Keratinocyte (primary cell): ENCODE results near the gene RCAN2. TPM values are rescaled to one million over a fixed set of nuclear protein-coding genes. Genes with fewer than 3 reads are reported as not detected.

Experiments used
- DNase-seq: peaks from one replicate; pipeline ENCODE4 v3.0.0-alpha.2; 2011; ENCODE audit warnings: low read depth, missing footprints, low spot score
- FAIRE-seq: peaks from 2 replicates; lab custom pipeline; 2011; peaks lifted over from hg19 to GRCh38; lab: Jason Lieb, UNC
- H2AFZ ChIP-seq: 2 replicates; pipeline ENCODE4 v1.6.0; 2012; ENCODE audit warnings: low read length, control low read depth, inconsistent platforms; ENCODE audit not compliant: control insufficient read depth
- H3K27ac ChIP-seq: 2 replicates; pipeline ENCODE4 v1.5.1; 2011; ENCODE audit warnings: low read length; ENCODE audit not compliant: control insufficient read depth, insufficient read depth
- H3K27me3 ChIP-seq: 3 replicates; pipeline ENCODE4 v1.6.0; 2011; ENCODE audit warnings: low read length; ENCODE audit not compliant: control insufficient read depth, insufficient read depth; ENCODE audit errors: extremely low read depth
- H3K36me3 ChIP-seq, 2 experiments: 2 replicates in 1 of 2; 3 replicates in 1 of 2; pipeline ENCODE4 v1.5.1; 2011; ENCODE audit warnings: low read length in 2 of 2, mild to moderate bottlenecking in 1 of 2; ENCODE audit not compliant: control insufficient read depth in 2 of 2, insufficient read depth in 2 of 2; ENCODE audit errors: extremely low read depth in 1 of 2
- H3K4me1 ChIP-seq: 3 replicates; pipeline ENCODE4 v1.5.1; 2011; ENCODE audit warnings: low read length; ENCODE audit not compliant: control insufficient read depth, insufficient read depth; ENCODE audit errors: extremely low read depth
- H3K4me2 ChIP-seq: 3 replicates; pipeline ENCODE4 v1.6.0; 2011; ENCODE audit warnings: low read depth, low read length; ENCODE audit not compliant: control insufficient read depth, insufficient read depth; ENCODE audit errors: extremely low read depth
- H3K4me3 ChIP-seq, 3 experiments: fragments of 200-600 bp in 1 of 3; sonication (generic) in 1 of 3; 2 replicates in 2 of 3; 3 replicates in 1 of 3; pipeline ENCODE4 v1.5.1; 2011 to 2016; ENCODE audit warnings: low read length in 3 of 3, mild to moderate bottlenecking in 3 of 3, control low read depth in 2 of 3, inconsistent platforms in 1 of 3, low read depth in 1 of 3, mixed read lengths in 1 of 3, mixed run types in 1 of 3, moderate library complexity in 1 of 3; ENCODE audit not compliant: control insufficient read depth in 2 of 3, insufficient read depth in 2 of 3; ENCODE audit errors: extremely low read depth in 1 of 3
- H3K79me2 ChIP-seq: 2 replicates; pipeline ENCODE4 v1.6.0; 2012; ENCODE audit warnings: low read length; ENCODE audit not compliant: control insufficient read depth, insufficient read depth
- H3K9ac ChIP-seq: 3 replicates; pipeline ENCODE4 v1.6.0; 2011; ENCODE audit warnings: low read length; ENCODE audit not compliant: control insufficient read depth, insufficient read depth; ENCODE audit errors: extremely low read depth
- H3K9me1 ChIP-seq: 3 replicates; pipeline ENCODE4 v1.6.0; 2011; ENCODE audit warnings: low read length; ENCODE audit not compliant: control insufficient read depth, insufficient read depth; ENCODE audit errors: extremely low read depth
- H3K9me3 ChIP-seq: 2 replicates; pipeline ENCODE4 v1.5.1; 2012; ENCODE audit warnings: low read depth, low read length; ENCODE audit not compliant: control insufficient read depth
- H4K20me1 ChIP-seq: 3 replicates; pipeline ENCODE4 v1.6.0; 2011; ENCODE audit warnings: low read length; ENCODE audit not compliant: control insufficient read depth, insufficient read depth; ENCODE audit errors: extremely low read depth
- EZH2 ChIP-seq: IDR thresholded peaks from one replicate; pipeline ENCODE4 v1.6.1; 2012; ENCODE audit warnings: inconsistent platforms, mild to moderate bottlenecking, low read length, moderate library complexity
- dilution Hi-C: fragments of 300-500 bp; cut with MboI; formaldehyde crosslinking; loops from one replicate; pipeline ENCODE4 v1.7.0; 2020; ENCODE audit warnings: low sequenced_read_pairs; ENCODE audit not compliant: extremely low pct_ligation_motif_present
- polyA plus RNA-seq, 5 experiments: library from polyadenylated mRNA; depleted of rRNA in 3 of 5; stranded (reverse) in 3 of 5; stranded (forward) in 1 of 5; unstranded in 1 of 5; fragments of >200 nt; gene quantifications; 1 replicate in 1 of 5; 2 replicates in 3 of 5; 3 replicates in 1 of 5; pipeline versions ENCODE4 v1.2.1 to v1.2.3, GENCODE V29; 2011 to 2012; ENCODE audit warnings: missing spikeins in 2 of 5, low read depth in 1 of 5, low replicate concordance in 1 of 5
- TF ChIP-seq, protein P1 (sequence below), 3 experiments: IDR thresholded peaks in 1 of 3; conservative IDR thresholded peaks in 1 of 3; optimal IDR thresholded peaks in 1 of 3; 2 replicates in 2 of 3; 3 replicates in 1 of 3; pipeline versions ENCODE3 to v1.5.1; 2011; ENCODE audit warnings: low read length in 3 of 3, mild to moderate bottlenecking in 3 of 3, moderate library complexity in 2 of 3, control low read depth in 1 of 3, inconsistent platforms in 1 of 3; ENCODE audit not compliant: insufficient read depth in 2 of 3; ENCODE audit errors: extremely low read depth in 1 of 3

The RCAN2 gene
- polyA plus RNA-seq, 1 donor (not counting 4 experiments of a cell fraction or from before 2014, with no cell fraction given) = not detected

DNA sequence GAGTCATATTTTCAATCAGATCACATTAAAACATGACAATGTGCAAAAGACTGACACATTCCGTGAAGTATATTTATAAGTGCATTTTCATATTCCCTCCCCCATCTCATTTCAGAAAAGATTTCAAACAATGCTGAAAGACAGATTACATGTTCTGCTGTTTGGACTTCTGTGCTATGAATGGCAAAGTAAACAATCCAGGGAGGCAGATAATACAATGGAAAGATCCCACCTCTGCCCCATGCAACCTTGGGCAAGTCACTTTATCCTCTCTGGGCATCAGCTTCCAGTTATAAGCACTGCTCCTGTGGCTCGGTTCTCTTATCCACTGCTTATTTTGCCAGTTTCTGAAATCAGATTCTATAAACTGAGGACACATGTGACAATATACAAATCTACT lies 110.2 kb downstream of the RCAN2 start:
- no peak overlapping the region for H2AFZ ChIP-seq
- no peaks in the 10 kb centered on the region for H3K9me1 ChIP-seq
- no peak for FAIRE-seq
- TF ChIP-seq EZH2 = no peak
- TF ChIP-seq, protein P1, sequence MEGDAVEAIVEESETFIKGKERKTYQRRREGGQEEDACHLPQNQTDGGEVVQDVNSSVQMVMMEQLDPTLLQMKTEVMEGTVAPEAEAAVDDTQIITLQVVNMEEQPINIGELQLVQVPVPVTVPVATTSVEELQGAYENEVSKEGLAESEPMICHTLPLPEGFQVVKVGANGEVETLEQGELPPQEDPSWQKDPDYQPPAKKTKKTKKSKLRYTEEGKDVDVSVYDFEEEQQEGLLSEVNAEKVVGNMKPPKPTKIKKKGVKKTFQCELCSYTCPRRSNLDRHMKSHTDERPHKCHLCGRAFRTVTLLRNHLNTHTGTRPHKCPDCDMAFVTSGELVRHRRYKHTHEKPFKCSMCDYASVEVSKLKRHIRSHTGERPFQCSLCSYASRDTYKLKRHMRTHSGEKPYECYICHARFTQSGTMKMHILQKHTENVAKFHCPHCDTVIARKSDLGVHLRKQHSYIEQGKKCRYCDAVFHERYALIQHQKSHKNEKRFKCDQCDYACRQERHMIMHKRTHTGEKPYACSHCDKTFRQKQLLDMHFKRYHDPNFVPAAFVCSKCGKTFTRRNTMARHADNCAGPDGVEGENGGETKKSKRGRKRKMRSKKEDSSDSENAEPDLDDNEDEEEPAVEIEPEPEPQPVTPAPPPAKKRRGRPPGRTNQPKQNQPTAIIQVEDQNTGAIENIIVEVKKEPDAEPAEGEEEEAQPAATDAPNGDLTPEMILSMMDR (optimal IDR thresholded peaks at IDR 0.05 in 1 of 3, IDR thresholded peaks at IDR 0.05 in 1 of 3, conservative IDR thresholded peaks at IDR 0.05 in 1 of 3; ENCODE audit: extremely low read depth in 1 of 3, insufficient read depth in 2 of 3, low read length in 3 of 3) = no peak
- no peaks in the 10 kb centered on the region for H3K4me1 ChIP-seq
- dilution Hi-C loops = no loop called here
- H3K9ac ChIP-seq = no peak overlapping the region
- no peak overlapping the region for H3K4me3 ChIP-seq
- H3K9me3 ChIP-seq = no peaks in the 10 kb centered on the region
- no peaks in the 10 kb centered on the region for H3K36me3 ChIP-seq
- H3K79me2 ChIP-seq = no peaks in the 10 kb centered on the region
- H3K4me2 ChIP-seq = no peak overlapping the region
- no peak overlapping the region for H3K27ac ChIP-seq
- no peak for DNase-seq
- H3K27me3 ChIP-seq = no peaks in the 10 kb centered on the region
- no peaks in the 10 kb centered on the region for H4K20me1 ChIP-seq

DNA sequence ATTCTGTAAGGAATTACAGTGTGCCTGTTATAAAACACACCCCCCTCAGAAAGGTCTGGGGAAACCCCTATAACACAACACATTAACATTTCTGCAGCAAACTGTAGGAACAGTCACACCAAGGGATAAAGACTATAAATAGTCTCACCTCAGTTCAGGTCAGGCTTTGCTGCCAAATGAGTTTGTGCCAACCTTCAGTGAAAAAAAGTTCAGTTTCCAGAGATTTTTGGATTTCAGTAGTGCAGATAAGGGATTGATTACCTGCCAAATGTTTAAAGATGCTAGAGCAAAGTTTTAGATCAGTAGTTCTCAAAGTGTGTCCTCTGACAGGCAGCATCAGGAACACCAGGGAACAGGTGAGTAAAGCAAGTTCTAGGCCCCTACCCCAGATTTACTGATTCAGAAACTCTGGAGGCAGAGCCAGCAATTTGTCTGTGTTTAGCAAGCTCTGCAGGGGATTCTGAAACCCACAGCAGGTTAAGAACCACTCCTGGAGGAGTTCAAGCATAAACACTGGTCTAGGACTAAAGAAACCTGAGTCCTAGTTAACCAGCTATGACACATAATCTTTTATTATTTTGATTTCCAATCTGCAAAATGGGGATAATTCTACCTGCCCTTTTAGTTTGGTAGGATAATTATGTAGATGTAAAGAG lies 111.0 kb downstream of the RCAN2 start:
- no peaks in the 10 kb centered on the region for H3K4me1 ChIP-seq
- H3K9me1 ChIP-seq = no peaks in the 10 kb centered on the region
- no peak overlapping the region for H3K4me3 ChIP-seq
- no peaks in the 10 kb centered on the region for H3K27me3 ChIP-seq
- no peaks in the 10 kb centered on the region for H3K36me3 ChIP-seq
- no peak overlapping the region for H3K27ac ChIP-seq
- no peak for FAIRE-seq
- no peak overlapping the region for H2AFZ ChIP-seq
- no peak overlapping the region for H3K4me2 ChIP-seq
- H3K79me2 ChIP-seq = no peaks in the 10 kb centered on the region
- no peak overlapping the region for H3K9ac ChIP-seq
- no peaks in the 10 kb centered on the region for H3K9me3 ChIP-seq
- TF ChIP-seq EZH2 = no peak
- no peak for DNase-seq
- no peaks in the 10 kb centered on the region for H4K20me1 ChIP-seq
- dilution Hi-C loops = no loop called here
